Measurements from ENCODE around the gene DEDD2. TPM values are rescaled to one million over a fixed set of nuclear protein-coding genes. Genes with fewer than 3 reads are reported as not detected.

Gene DEDD2
- total RNA-seq, 2 experiments from 2014 or later: 35.8 to 40.7 TPM

- Mint-ChIP-seq H3K36me3 (peaks cover 5% of the 10 kb centered on the region), H3K4me1 (peaks cover 29% of the 10 kb centered on the region), H3K27ac (peak overlapping the region; percentile 88), H3K27me3 (peaks cover 8% of the 10 kb centered on the region), H3K4me3 (peak overlapping the region; percentile 82), H3K9me3 (ENCODE audit: low read depth) (no peaks in the 10 kb centered on the region)
- ATAC-seq: no peak
- DNase-seq: peak; percentile 43
- CTCF ChIA-PET: interaction anchor here (1.3 to 1.9 kb wide), 5 partner anchors 10 to 144 kb away, joined by 3 to 13 read pairs (median 4); partner anchors contain the start of gene GSK3A
Observed at GRCh38 chr19:42252365-42253244, 35.1 kb upstream of the DEDD2 start.

DNA sequence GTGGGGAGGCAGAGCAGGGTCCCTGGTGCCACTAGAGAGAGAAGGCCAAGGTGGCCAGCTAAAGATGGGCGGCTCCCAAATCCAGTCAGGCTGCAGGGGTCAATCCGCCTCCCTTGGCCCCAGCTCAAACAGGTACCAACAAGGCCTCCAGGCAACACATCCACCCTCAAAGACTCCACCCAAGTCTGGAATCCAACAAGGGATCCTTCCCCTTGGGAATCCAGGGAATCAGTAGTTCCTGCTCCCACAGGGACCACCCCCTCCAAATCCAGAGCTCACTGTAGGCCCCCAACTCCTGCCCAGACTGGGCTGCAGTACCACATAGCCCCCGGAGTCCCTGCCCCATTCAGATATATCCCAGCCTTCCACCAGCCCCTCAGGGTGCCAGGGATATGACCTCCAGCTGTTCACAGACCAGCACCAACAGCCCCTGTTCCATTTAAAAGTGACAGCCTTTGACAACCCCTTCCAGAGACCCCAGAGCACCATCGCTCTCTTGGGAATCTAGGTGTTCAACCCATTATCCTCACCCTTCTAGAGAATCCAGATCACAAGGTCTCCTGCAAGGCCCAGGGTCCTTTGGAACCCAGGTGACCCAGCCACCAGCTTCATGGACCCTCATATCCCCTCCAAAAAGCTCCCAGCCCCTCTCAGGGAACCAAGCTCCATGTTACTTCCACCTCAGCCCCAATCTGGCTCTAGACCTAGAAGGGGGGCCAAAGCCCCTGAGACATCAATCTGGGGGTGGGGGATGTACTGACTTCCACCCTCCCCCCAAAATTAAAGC is 34.3 kb upstream of the DEDD2 start:
- H3K27ac Mint-ChIP-seq: peak overlapping the region; percentile 88
- ATAC-seq: no peak

GRCh38 chr19:42250666-42251531 is 33.4 kb upstream of the DEDD2 start:
- no peak for ATAC-seq
- Mint-ChIP-seq H3K4me3 (no peak overlapping the region), H3K27ac (peak overlapping the region; percentile 62), H3K4me1 (peaks cover 24% of the 10 kb centered on the region), H3K27me3 (peaks cover 2% of the 10 kb centered on the region), H3K36me3 (peaks cover 5% of the 10 kb centered on the region), H3K9me3 (ENCODE audit: low read depth) (no peaks in the 10 kb centered on the region)
- DNase-seq: peak; percentile 46
- CTCF ChIA-PET: interaction anchor here (1.0 to 1.9 kb wide), 8 partner anchors 8 to 142 kb away, joined by 3 to 13 read pairs (median 4); partner anchors contain the start of gene GSK3A

More for the DNA sequence above, 34.3 kb upstream of the DEDD2 start:
- Mint-ChIP-seq H3K9me3 (ENCODE audit: low read depth) (no peaks in the 10 kb centered on the region), H3K4me3 (peak overlapping the region; percentile 82), H3K4me1 (peaks cover 29% of the 10 kb centered on the region), H3K27me3 (peaks cover 6% of the 10 kb centered on the region), H3K36me3 (peaks cover 5% of the 10 kb centered on the region)
- CTCF ChIA-PET: interaction anchor here (1.0 to 1.9 kb wide), 5 partner anchors 9 to 143 kb away, joined by 3 to 13 read pairs (median 5); partner anchors contain the start of gene GSK3A
- no peak for DNase-seq

DNA sequence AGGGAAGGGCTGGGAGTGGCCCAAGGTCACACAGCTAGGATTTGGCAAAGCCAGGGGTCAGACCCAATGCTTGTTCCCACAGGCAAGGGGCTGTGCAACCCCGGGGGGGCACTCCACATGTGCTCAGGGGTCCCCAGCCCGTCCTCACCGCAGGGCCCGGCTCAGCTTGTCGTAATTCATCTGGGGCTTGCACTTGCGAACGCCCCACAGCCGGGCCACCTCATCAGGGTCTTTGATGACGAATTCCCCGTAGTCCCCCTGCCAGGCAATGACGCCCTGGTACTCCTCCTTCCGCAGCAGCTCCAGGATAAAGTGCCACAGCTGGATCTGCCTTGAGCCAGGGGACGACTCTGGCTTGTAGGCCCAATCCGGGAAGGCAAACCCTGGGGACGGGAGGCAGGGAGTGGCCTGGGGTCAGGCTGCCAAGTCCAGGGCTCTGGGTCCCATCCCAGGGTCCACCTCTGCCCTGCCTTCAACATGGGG is 32.7 kb upstream of the DEDD2 start:
- peak overlapping the region; percentile 50 for H3K27ac Mint-ChIP-seq
- peaks cover 26% of the 10 kb centered on the region for H3K4me1 Mint-ChIP-seq
- CTCF ChIA-PET: interaction anchor here (1.2 to 1.4 kb wide), 4 partner anchors 11 to 39 kb away, joined by 3 to 6 read pairs (median 4); no protein-coding TSS in a partner anchor
- ATAC-seq: no peak
- no peak for DNase-seq
- H3K9me3 Mint-ChIP-seq (ENCODE audit: low read depth): no peaks in the 10 kb centered on the region
- no peaks in the 10 kb centered on the region for H3K27me3 Mint-ChIP-seq
- H3K36me3 Mint-ChIP-seq: peaks cover 5% of the 10 kb centered on the region
- H3K4me3 Mint-ChIP-seq: no peak overlapping the region

DNA sequence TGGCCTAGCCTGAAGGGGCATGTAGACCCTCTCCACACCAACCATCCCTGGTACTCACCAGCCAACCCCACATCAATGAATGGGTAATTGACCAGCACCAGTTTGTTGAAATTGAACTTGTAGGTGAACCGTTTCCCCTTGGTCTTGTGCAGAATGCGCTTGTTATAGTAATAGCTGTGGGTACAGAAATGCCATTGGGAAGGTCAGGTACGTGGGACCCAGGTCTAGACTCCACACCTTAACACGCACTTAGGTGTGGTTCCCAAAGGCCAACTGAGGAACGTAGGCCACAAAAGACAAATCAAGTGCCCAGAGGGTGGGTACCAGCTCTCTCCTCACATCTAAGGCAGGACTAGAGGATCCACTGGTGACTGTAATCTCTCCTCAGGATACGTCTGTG is 32.3 kb upstream of the DEDD2 start:
- Mint-ChIP-seq H3K4me3 (no peak overlapping the region), H3K9me3 (ENCODE audit: low read depth) (no peaks in the 10 kb centered on the region)
- CTCF ChIA-PET: interaction anchor here (1.2 to 1.4 kb wide), 4 partner anchors 10 to 39 kb away, joined by 3 to 6 read pairs (median 4); no protein-coding TSS in a partner anchor

GRCh38 chr19:42249149-42249750 is 31.8 kb upstream of the DEDD2 start:
- no peak overlapping the region for H3K4me3 Mint-ChIP-seq
- peaks cover 5% of the 10 kb centered on the region for H3K36me3 Mint-ChIP-seq
- H3K9me3 Mint-ChIP-seq (ENCODE audit: low read depth): no peaks in the 10 kb centered on the region
- no peak overlapping the region for H3K27ac Mint-ChIP-seq
- H3K4me1 Mint-ChIP-seq: peaks cover 30% of the 10 kb centered on the region
- no peak for ATAC-seq
- no peaks in the 10 kb centered on the region for H3K27me3 Mint-ChIP-seq
- CTCF ChIA-PET: interaction anchor here (1.3 to 1.4 kb wide), 2 partner anchors 10 to 30 kb away, joined by 4 to 6 read pairs; no protein-coding TSS in a partner anchor
- peak; percentile 42 for DNase-seq

More for the DNA sequence above, 32.3 kb upstream of the DEDD2 start:
- no peak for DNase-seq
- Mint-ChIP-seq H3K27ac (no peak overlapping the region), H3K4me1 (peaks cover 30% of the 10 kb centered on the region), H3K36me3 (peaks cover 5% of the 10 kb centered on the region), H3K27me3 (no peaks in the 10 kb centered on the region)
- ATAC-seq: no peak

DNA sequence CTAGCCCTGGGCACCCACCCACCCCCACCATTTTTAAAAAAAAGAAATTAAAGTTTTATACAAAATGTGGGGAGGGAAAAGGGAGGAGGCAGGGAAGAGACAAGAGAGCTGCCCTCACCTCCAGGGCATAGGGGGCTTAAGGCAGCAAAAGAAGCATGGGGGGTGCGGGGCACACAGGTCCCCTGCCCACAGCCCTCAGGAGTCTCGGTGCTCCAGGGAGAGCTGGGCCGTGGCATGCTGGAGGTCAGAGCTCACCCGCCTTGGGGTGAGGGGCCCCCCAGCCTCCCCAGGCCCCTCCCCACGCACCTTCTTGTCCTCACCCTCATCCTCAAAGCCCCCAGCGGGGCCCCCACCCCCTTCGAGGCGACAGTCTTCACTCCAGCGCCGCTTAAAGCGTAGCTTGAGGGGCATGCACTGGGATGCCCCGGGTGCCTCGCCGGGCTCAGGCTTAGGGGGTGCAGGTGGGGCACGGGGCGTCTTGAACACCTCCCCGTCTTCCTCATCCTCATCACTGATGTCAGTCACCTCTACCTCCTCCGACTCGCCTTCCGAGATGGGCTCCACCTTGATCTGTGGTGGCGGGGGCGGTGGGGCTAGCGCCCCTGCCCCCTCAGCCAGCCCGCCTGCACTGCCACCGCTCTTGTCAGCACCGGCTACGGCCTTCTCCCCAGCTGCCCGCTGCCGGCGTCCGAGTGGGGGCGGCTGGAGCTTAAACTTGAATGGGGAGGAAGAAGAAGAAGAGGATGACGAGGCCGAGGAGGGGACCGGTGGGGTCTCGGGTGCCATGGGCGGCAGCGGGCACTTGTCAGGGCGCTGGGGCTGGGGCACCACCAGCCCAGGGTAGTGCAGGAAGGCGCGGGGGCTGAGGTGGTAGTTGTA is 31.0 kb upstream of the DEDD2 start:
- Mint-ChIP-seq H3K36me3 (peaks cover 5% of the 10 kb centered on the region), H3K27me3 (no peaks in the 10 kb centered on the region), H3K4me3 (no peak overlapping the region), H3K27ac (no peak overlapping the region), H3K4me1 (peaks cover 30% of the 10 kb centered on the region), H3K9me3 (ENCODE audit: low read depth) (no peaks in the 10 kb centered on the region)
- ATAC-seq: no peak
- no peak for DNase-seq
- CTCF ChIA-PET: interaction anchor here (0.7 to 6.9 kb wide), 3 partner anchors 22 to 201 kb away, joined by 3 to 87 read pairs (median 4); no protein-coding TSS in a partner anchor

- H3K27me3 Mint-ChIP-seq: no peaks in the 10 kb centered on the region
- ATAC-seq (no peak), DNase-seq (no peak)
- H3K36me3 Mint-ChIP-seq: peaks cover 4% of the 10 kb centered on the region
- no peak overlapping the region for H3K27ac Mint-ChIP-seq
- H3K4me1 Mint-ChIP-seq: peaks cover 27% of the 10 kb centered on the region
- H3K4me3 Mint-ChIP-seq: no peak overlapping the region
- CTCF ChIA-PET: interaction anchor here (0.7 to 6.9 kb wide), 4 partner anchors 23 to 202 kb away, joined by 3 to 87 read pairs (median 6); no protein-coding TSS in a partner anchor
- no peaks in the 10 kb centered on the region for H3K9me3 Mint-ChIP-seq (ENCODE audit: low read depth)
Observed at GRCh38 chr19:42247640-42248199, 30.2 kb upstream of the DEDD2 start.

- peaks cover 3% of the 10 kb centered on the region for H3K36me3 Mint-ChIP-seq
- ATAC-seq (no peak), DNase-seq (no peak)
- H3K4me1 Mint-ChIP-seq: peaks cover 21% of the 10 kb centered on the region
- no peaks in the 10 kb centered on the region for H3K27me3 Mint-ChIP-seq
- CTCF ChIA-PET: interaction anchor here (1.1 to 6.9 kb wide), 6 partner anchors 22 to 55 kb away, joined by 3 to 87 read pairs (median 4); partner anchors contain the start of genes CIC and PRR19
- H3K9me3 Mint-ChIP-seq (ENCODE audit: low read depth): no peaks in the 10 kb centered on the region
- no peak overlapping the region for H3K27ac Mint-ChIP-seq
- no peak overlapping the region for H3K4me3 Mint-ChIP-seq
Observed at GRCh38 chr19:42246922-42247639, 29.6 kb upstream of the DEDD2 start.

DNA sequence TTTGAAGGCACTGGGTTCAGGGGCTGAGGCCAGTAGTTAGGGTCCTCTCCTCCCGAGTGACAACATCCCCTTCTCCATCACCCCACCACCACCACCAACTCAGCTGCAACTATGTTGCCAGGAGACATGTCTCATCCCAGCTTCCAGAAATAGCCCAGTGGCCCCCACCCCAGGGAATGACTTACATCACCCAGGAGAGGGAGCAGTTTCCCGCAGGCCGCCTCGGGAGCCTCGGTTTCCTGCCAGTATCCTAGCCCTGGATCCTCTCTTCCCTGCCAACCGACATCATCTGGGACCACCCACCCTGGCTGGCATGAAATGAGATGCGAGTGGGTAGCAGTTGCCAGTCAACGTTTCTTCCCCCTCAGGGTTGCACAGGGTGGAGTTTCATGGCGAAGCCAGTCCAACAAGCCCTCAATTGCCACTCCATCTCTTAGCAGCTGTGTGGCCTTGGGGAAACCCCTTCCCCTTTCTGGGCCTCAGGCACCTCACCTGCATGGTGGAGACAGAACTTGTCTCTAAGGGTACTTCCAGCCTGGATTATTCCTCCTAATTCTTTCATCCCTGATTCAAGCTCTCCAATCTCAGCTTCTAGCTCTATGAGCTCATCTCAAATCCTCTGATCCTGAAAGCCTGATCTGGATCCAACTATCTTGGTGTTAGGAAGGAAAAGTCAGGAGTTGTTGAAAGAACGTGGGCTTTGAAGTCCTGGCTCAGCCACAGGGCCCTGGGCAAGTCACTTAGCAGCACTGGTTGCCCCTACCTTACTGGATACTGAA is 28.9 kb upstream of the DEDD2 start:
- Mint-ChIP-seq H3K36me3 (peaks cover 3% of the 10 kb centered on the region), H3K27me3 (no peaks in the 10 kb centered on the region), H3K4me3 (no peak overlapping the region), H3K9me3 (ENCODE audit: low read depth) (no peaks in the 10 kb centered on the region), H3K27ac (no peak overlapping the region), H3K4me1 (peaks cover 20% of the 10 kb centered on the region)
- CTCF ChIA-PET: interaction anchor here (0.9 to 6.9 kb wide), 9 partner anchors 10 to 114 kb away, joined by 3 to 87 read pairs (median 4); partner anchors contain the start of genes CIC and PRR19
- DNase-seq (no peak), ATAC-seq (no peak)

Measured in activated CD8-positive, alpha-beta memory T cell treated with anti-CD3 and anti-CD28 coated beads, Interleukin-2, amount 10 ng/mL, durations not matched to agents 7 days and 5 days (primary cell).